Nephron progenitor cell (in vitro differentiated cells): ENCODE results near the gene IPO8.
A peak's percentile ranks its signal among the peaks of the same experiment; 100 is the strongest.

Source experiments
- DNase-seq: peaks from one replicate; pipeline ENCODE4 v3.0.0; 2021
- H3K27ac Mint-ChIP-seq: 2 replicates; pipeline ENCODE4 v1.8.0; 2021; ENCODE audit warnings: mild to moderate bottlenecking, moderate library complexity, mixed read lengths
- H3K27me3 Mint-ChIP-seq: 2 replicates; pipeline ENCODE4 v1.8.0; 2021; ENCODE audit warnings: mild to moderate bottlenecking, low read depth, mixed read lengths; ENCODE audit not compliant: poor library complexity
- H3K36me3 Mint-ChIP-seq: 2 replicates; pipeline ENCODE4 v1.8.0; 2021; ENCODE audit warnings: low read depth, mixed read lengths
- H3K4me1 Mint-ChIP-seq: 2 replicates; pipeline ENCODE4 v1.8.0; 2021; ENCODE audit warnings: mixed read lengths
- H3K4me3 Mint-ChIP-seq: 2 replicates; pipeline ENCODE4 v1.8.0; 2021; ENCODE audit warnings: mild to moderate bottlenecking, moderate library complexity, mixed read lengths
- H3K9me3 Mint-ChIP-seq: 2 replicates; pipeline ENCODE4 v1.8.0; 2021; ENCODE audit warnings: mild to moderate bottlenecking, moderate library complexity, mixed read lengths
- CTCF ChIP-seq: fragments of 200-600 bp; sonication (generic); IDR thresholded peaks from 2 replicates; pipeline ENCODE4 v1.5.0; 2021; ENCODE audit warnings: antibody characterized with exemption

IPO8 gene

GRCh38 chr12:30696103-30696408, 387 bp upstream of the IPO8 start:
- no peak for DNase-seq

GRCh38 chr12:30694412-30695198, 1.1 kb downstream of the IPO8 start:
- peak overlapping the region; percentile 96 for H3K4me3 Mint-ChIP-seq
- H3K27ac Mint-ChIP-seq: no peak overlapping the region
- peaks cover 5% of the 10 kb centered on the region for H3K36me3 Mint-ChIP-seq
- no peak for TF ChIP-seq CTCF
- H3K27me3 Mint-ChIP-seq: peaks cover 2% of the 10 kb centered on the region
- no peaks in the 10 kb centered on the region for H3K9me3 Mint-ChIP-seq
- peaks cover 44% of the 10 kb centered on the region for H3K4me1 Mint-ChIP-seq
- DNase-seq: peak; percentile 44

More at GRCh38 chr12:30696103-30696408, 387 bp upstream of the IPO8 start:
- Mint-ChIP-seq H3K4me3 (peak overlapping the region; percentile 96), H3K9me3 (no peaks in the 10 kb centered on the region), H3K27ac (peak overlapping the region; percentile 28), H3K4me1 (peaks cover 35% of the 10 kb centered on the region), H3K36me3 (peaks cover 5% of the 10 kb centered on the region), H3K27me3 (peaks cover 2% of the 10 kb centered on the region)
- TF ChIP-seq CTCF: no peak

- no peak for TF ChIP-seq CTCF
- peak overlapping the region; percentile 39 for H3K4me3 Mint-ChIP-seq
- no peaks in the 10 kb centered on the region for H3K9me3 Mint-ChIP-seq
- peaks cover 2% of the 10 kb centered on the region for H3K27me3 Mint-ChIP-seq
- no peak overlapping the region for H3K27ac Mint-ChIP-seq
- no peak for DNase-seq
- H3K4me1 Mint-ChIP-seq: peaks cover 44% of the 10 kb centered on the region
- peaks cover 5% of the 10 kb centered on the region for H3K36me3 Mint-ChIP-seq
Measured at GRCh38 chr12:30692470-30692869, 3.2 kb downstream of the IPO8 start.

GRCh38 chr12:30691122-30691879, 4.4 kb downstream of the IPO8 start:
- peaks cover 5% of the 10 kb centered on the region for H3K36me3 Mint-ChIP-seq

GRCh38 chr12:30687265-30687986, 8.2 kb downstream of the IPO8 start:
- no peak overlapping the region for H3K4me3 Mint-ChIP-seq
- peaks cover 20% of the 10 kb centered on the region for H3K4me1 Mint-ChIP-seq
- H3K27ac Mint-ChIP-seq: no peak overlapping the region
- no peaks in the 10 kb centered on the region for H3K27me3 Mint-ChIP-seq
- TF ChIP-seq CTCF: no peak
- H3K36me3 Mint-ChIP-seq: peaks cover 11% of the 10 kb centered on the region
- DNase-seq: no peak
- no peaks in the 10 kb centered on the region for H3K9me3 Mint-ChIP-seq

More at GRCh38 chr12:30691122-30691879, 4.4 kb downstream of the IPO8 start:
- Mint-ChIP-seq H3K4me1 (peaks cover 42% of the 10 kb centered on the region), H3K27me3 (peaks cover 2% of the 10 kb centered on the region), H3K4me3 (no peak overlapping the region), H3K27ac (peak overlapping the region; percentile 35), H3K9me3 (no peaks in the 10 kb centered on the region)
- no peak for TF ChIP-seq CTCF
- DNase-seq: no peak
